Nephron progenitor cell (in vitro differentiated cells): ENCODE data around the gene TMEM72.

Experiments used
- DNase-seq: peaks from one replicate; pipeline ENCODE4 v3.0.0; 2021
- H3K27ac Mint-ChIP-seq: 2 replicates; pipeline ENCODE4 v1.8.0; 2021; ENCODE audit warnings: mild to moderate bottlenecking, moderate library complexity, mixed read lengths
- H3K27me3 Mint-ChIP-seq: 2 replicates; pipeline ENCODE4 v1.8.0; 2021; ENCODE audit warnings: mild to moderate bottlenecking, low read depth, mixed read lengths; ENCODE audit not compliant: poor library complexity
- H3K36me3 Mint-ChIP-seq: 2 replicates; pipeline ENCODE4 v1.8.0; 2021; ENCODE audit warnings: low read depth, mixed read lengths
- H3K4me1 Mint-ChIP-seq: 2 replicates; pipeline ENCODE4 v1.8.0; 2021; ENCODE audit warnings: mixed read lengths
- H3K4me3 Mint-ChIP-seq: 2 replicates; pipeline ENCODE4 v1.8.0; 2021; ENCODE audit warnings: mild to moderate bottlenecking, moderate library complexity, mixed read lengths
- H3K9me3 Mint-ChIP-seq: 2 replicates; pipeline ENCODE4 v1.8.0; 2021; ENCODE audit warnings: mild to moderate bottlenecking, moderate library complexity, mixed read lengths
- CTCF ChIP-seq: fragments of 200-600 bp; sonication (generic); IDR thresholded peaks from 2 replicates; pipeline ENCODE4 v1.5.0; 2021; ENCODE audit warnings: antibody characterized with exemption

The TMEM72 gene

GRCh38 chr10:44929356-44930255 lies 18.5 kb downstream of the TMEM72 start:
- TF ChIP-seq CTCF, result no peak
- Mint-ChIP-seq H3K9me3 (no peaks in the 10 kb centered on the region), H3K27me3 (peaks cover 42% of the 10 kb centered on the region), H3K27ac (peak overlapping the region; percentile 11), H3K36me3 (no peaks in the 10 kb centered on the region), H3K4me3 (no peak overlapping the region), H3K4me1 (peaks cover 5% of the 10 kb centered on the region)
- no peak for DNase-seq

- Mint-ChIP-seq H3K27me3 (peaks cover 46% of the 10 kb centered on the region), H3K4me3 (no peak overlapping the region), H3K27ac (no peak overlapping the region), H3K36me3 (no peaks in the 10 kb centered on the region), H3K4me1 (peaks cover 11% of the 10 kb centered on the region), H3K9me3 (no peaks in the 10 kb centered on the region)
- no peak for TF ChIP-seq CTCF
- DNase-seq, result no peak
Measured at GRCh38 chr10:44930904-44931620, 19.9 kb downstream of the TMEM72 start.

- no peaks in the 10 kb centered on the region for H3K9me3 Mint-ChIP-seq
- no peaks in the 10 kb centered on the region for H3K36me3 Mint-ChIP-seq
- no peak for DNase-seq
- H3K4me1 Mint-ChIP-seq, result peaks cover 11% of the 10 kb centered on the region
- no peak overlapping the region for H3K27ac Mint-ChIP-seq
- H3K27me3 Mint-ChIP-seq, result peaks cover 51% of the 10 kb centered on the region
- H3K4me3 Mint-ChIP-seq, result no peak overlapping the region
- TF ChIP-seq CTCF, result no peak
Measured at GRCh38 chr10:44931621-44932516, 20.7 kb downstream of the TMEM72 start.

GRCh38 chr10:44932517-44933450 lies 21.6 kb downstream of the TMEM72 start:
- DNase-seq, result peak; percentile 95
- no peaks in the 10 kb centered on the region for H3K36me3 Mint-ChIP-seq
- peaks cover 18% of the 10 kb centered on the region for H3K4me1 Mint-ChIP-seq
- H3K27me3 Mint-ChIP-seq, result peaks cover 49% of the 10 kb centered on the region
- no peak overlapping the region for H3K27ac Mint-ChIP-seq
- no peak overlapping the region for H3K4me3 Mint-ChIP-seq
- peak; percentile 98 for TF ChIP-seq CTCF
- no peaks in the 10 kb centered on the region for H3K9me3 Mint-ChIP-seq
